ENCODE measurements around the gene BATF2. TPM values are rescaled to one million over a fixed set of nuclear protein-coding genes. Genes with fewer than 3 reads are reported as not detected.

The BATF2 gene
- polyA plus RNA-seq, 2 of the 4 experiments (the other 2 are of a cell fraction) = 0.21 to 0.67 TPM

- no peaks in the 10 kb centered on the region for H3K9me3 ChIP-seq
- TF ChIP-seq, protein P1, sequence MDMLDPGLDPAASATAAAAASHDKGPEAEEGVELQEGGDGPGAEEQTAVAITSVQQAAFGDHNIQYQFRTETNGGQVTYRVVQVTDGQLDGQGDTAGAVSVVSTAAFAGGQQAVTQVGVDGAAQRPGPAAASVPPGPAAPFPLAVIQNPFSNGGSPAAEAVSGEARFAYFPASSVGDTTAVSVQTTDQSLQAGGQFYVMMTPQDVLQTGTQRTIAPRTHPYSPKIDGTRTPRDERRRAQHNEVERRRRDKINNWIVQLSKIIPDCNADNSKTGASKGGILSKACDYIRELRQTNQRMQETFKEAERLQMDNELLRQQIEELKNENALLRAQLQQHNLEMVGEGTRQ (IDR thresholded peaks at IDR 0.05) = no peak
- TF ChIP-seq HOXB13 (CRISPR knock-in tag; IDR thresholded peaks at IDR 0.05; ENCODE audit: low read depth) (no peak), RARB (CRISPR knock-in tag; IDR thresholded peaks at IDR 0.05) (no peak), RAD21 (conservative IDR thresholded peaks at IDR 0.05 in 1 of 2, IDR thresholded peaks at IDR 0.05 in 1 of 2) (no peak), SREBF2 (IDR thresholded peaks at IDR 0.05) (no peak), MAFK (IDR thresholded peaks at IDR 0.05; ENCODE audit: partially characterized antibody) (no peak), KDM1A (IDR thresholded peaks at IDR 0.05; ENCODE audit: low read depth) (no peak), CHD4 (IDR thresholded peaks at IDR 0.05; ENCODE audit: borderline replicate concordance) (no peak), BHLHE40 (IDR thresholded peaks at IDR 0.05; ENCODE audit: low read depth, low read length) (no peak), EHMT2 (IDR thresholded peaks at IDR 0.05; ENCODE audit: low read depth) (no peak), NPAS2 (CRISPR knock-in tag; IDR thresholded peaks at IDR 0.05; ENCODE audit: borderline replicate concordance) (no peak), CTCF (IDR thresholded peaks at IDR 0.05) (no peak)
- no peak for DNase-seq (ENCODE audit: low read depth in 1 of 2, low spot score in 1 of 2)
- FAIRE-seq = no peak
- 45% methylated on average over 2 of the region's 2 CpGs for WGBS (ENCODE audit: missing lambda C conversion rate)
- CTCF ChIA-PET = interaction anchor here (0.6 to 3.7 kb wide), 5 partner anchors 20 to 707 kb away, joined by 3 to 15 read pairs (median 5); partner anchors contain the start of gene BATF2
- no peaks in the 10 kb centered on the region for H3K4me1 ChIP-seq
- no peak overlapping the region for H3K4me2 ChIP-seq
- POLR2A ChIA-PET = no interaction called here
- H3K27ac ChIP-seq = no peak overlapping the region
- H3K4me3 ChIP-seq = no peak overlapping the region
- no peak for ATAC-seq
Observed at GRCh38 chr11:64976651-64977050, 20.1 kb downstream of the BATF2 start.

- Histone ChIP-seq H3K4me2 (no peak overlapping the region), H3K9me3 (no peaks in the 10 kb centered on the region), H3K27ac (no peak overlapping the region), H3K4me1 (peaks cover 9% of the 10 kb centered on the region), H3K4me3 (no peak overlapping the region)
- 42% methylated on average over 5 of the region's 5 CpGs for WGBS (ENCODE audit: missing lambda C conversion rate)
- ChIA-PET CTCF (interaction anchor here (0.6 kb wide), 1 partner anchor 1071 kb away, joined by 5 read pairs; no protein-coding TSS in a partner anchor), POLR2A (interaction anchor here (0.7 kb wide), 1 partner anchor 24 kb away, joined by 7 read pairs; no protein-coding TSS in a partner anchor)
- no peak for TF ChIP-seq PBX3 (IDR thresholded peaks at IDR 0.05)
- TF ChIP-seq ZC3H11A (IDR thresholded peaks at IDR 0.05) = no peak
- TF ChIP-seq EP300 (IDR thresholded peaks at IDR 0.05) = no peak
- TF ChIP-seq GATA3 (IDR thresholded peaks at IDR 0.05; ENCODE audit: borderline replicate concordance) = no peak
- TF ChIP-seq CTCF (IDR thresholded peaks at IDR 0.05) = no peak
- no peak for TF ChIP-seq EHMT2 (IDR thresholded peaks at IDR 0.05; ENCODE audit: low read depth)
- no peak for TF ChIP-seq SMC3 (IDR thresholded peaks at IDR 0.05)
- TF ChIP-seq CBX8 (IDR thresholded peaks at IDR 0.05) = no peak
- TF ChIP-seq, protein P2, sequence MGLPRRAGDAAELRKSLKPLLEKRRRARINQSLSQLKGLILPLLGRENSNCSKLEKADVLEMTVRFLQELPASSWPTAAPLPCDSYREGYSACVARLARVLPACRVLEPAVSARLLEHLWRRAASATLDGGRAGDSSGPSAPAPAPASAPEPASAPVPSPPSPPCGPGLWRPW (IDR thresholded peaks at IDR 0.05) = no peak
- no peak for TF ChIP-seq KDM1A (IDR thresholded peaks at IDR 0.05; ENCODE audit: low read depth)
- no peak for TF ChIP-seq HOXB13 (CRISPR knock-in tag; IDR thresholded peaks at IDR 0.05; ENCODE audit: low read depth)
- TF ChIP-seq ZNF302 (CRISPR knock-in tag; IDR thresholded peaks at IDR 0.05) = no peak
- no peak for TF ChIP-seq MYC (IDR thresholded peaks at IDR 0.05; ENCODE audit: borderline replicate concordance, low read length)
- TF ChIP-seq FOXS1 (CRISPR knock-in tag; IDR thresholded peaks at IDR 0.05) = no peak
- DNase-seq (ENCODE audit: low read depth in 1 of 2, low spot score in 1 of 2) (no peak), ATAC-seq (no peak), FAIRE-seq (no peak)
Observed at GRCh38 chr11:64974124-64974523, 22.6 kb downstream of the BATF2 start.

Measured in A549 (cell line).